Measurements from ENCODE around the gene SCUBE3.

DNA sequence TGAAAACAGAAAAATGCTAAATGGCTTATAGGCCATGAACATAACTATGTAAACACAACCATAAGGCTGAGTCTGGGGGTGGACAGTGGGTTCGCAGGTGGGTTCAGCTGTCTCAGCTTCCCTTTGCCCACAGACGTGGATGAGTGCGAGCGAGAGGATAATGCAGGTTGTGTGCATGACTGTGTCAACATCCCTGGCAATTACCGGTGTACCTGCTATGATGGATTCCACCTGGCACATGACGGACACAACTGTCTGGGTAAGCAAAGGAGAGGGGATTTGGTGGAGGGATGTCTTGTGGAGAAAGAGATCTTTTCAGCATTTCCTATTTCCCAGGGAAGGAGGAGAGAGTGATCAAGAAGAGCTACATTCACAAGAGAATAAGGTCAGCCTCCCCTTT lies 14.7 kb downstream of the SCUBE3 start:
- TF ChIP-seq POLR2AphosphoS5 (IDR thresholded peaks at IDR 0.05; ENCODE audit: borderline replicate concordance, low read depth, low read length), result no peak
- TF ChIP-seq EZH2 (IDR thresholded peaks at IDR 0.05), result no peak

All from SK-N-MC (cell line).